ENCODE data around the gene COLEC12. TPM values are rescaled to one million over a fixed set of nuclear protein-coding genes. Genes with fewer than 3 reads are reported as not detected.

The COLEC12 gene
- total RNA-seq, 1 experiment from 2014 or later, result not detected

DNA sequence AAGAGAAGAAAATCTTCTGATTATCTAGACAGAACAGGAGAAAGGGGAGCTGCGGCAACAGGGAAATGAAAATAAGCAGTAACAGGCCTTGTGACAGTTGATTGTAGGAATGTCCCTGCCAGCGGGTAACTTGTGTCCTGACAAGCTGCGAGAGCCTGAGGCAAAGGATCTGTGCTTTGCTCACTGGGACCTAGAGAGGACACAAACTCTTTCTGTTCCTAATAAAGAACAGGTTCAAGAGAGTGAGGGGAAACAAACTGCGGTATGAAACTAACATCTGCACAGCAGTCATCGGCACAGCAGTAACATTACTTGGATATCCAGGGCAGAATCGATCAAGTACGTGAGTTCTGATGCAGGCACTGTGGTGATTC lies 128.9 kb downstream of the COLEC12 start:
- ChIA-PET RAD21 (ENCODE audit: low non-redundant PET in 1 of 2, low total read pairs in 2 of 2, uncharacterized antibody in 2 of 2, unreplicated experiment in 2 of 2) (no interaction called here), POLR2A (no interaction called here), CTCF (no interaction called here)
- TF ChIP-seq EGR1 (IDR thresholded peaks at IDR 0.05; ENCODE audit: low read depth) (no peak), SRF (IDR thresholded peaks at IDR 0.05; ENCODE audit: low read depth) (no peak), JUND (IDR thresholded peaks at IDR 0.05) (no peak), SIN3A (IDR thresholded peaks at IDR 0.05; ENCODE audit: low read depth) (no peak), POLR2A (IDR thresholded peaks at IDR 0.05; ENCODE audit: borderline replicate concordance, extremely low read depth, insufficient read depth, insufficient read length) (no peak), ELF1 (IDR thresholded peaks at IDR 0.05; ENCODE audit: borderline replicate concordance, low read depth) (no peak), SP1 (IDR thresholded peaks at IDR 0.05; ENCODE audit: low read depth) (no peak), YY1 (IDR thresholded peaks at IDR 0.05; ENCODE audit: extremely low read depth, insufficient replicate concordance, low read depth, low read length) (no peak)
- TF ChIP-seq, protein P1, sequence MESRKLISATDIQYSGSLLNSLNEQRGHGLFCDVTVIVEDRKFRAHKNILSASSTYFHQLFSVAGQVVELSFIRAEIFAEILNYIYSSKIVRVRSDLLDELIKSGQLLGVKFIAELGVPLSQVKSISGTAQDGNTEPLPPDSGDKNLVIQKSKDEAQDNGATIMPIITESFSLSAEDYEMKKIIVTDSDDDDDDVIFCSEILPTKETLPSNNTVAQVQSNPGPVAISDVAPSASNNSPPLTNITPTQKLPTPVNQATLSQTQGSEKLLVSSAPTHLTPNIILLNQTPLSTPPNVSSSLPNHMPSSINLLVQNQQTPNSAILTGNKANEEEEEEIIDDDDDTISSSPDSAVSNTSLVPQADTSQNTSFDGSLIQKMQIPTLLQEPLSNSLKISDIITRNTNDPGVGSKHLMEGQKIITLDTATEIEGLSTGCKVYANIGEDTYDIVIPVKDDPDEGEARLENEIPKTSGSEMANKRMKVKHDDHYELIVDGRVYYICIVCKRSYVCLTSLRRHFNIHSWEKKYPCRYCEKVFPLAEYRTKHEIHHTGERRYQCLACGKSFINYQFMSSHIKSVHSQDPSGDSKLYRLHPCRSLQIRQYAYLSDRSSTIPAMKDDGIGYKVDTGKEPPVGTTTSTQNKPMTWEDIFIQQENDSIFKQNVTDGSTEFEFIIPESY (IDR thresholded peaks at IDR 0.05; ENCODE audit: extremely low read depth, insufficient replicate concordance, low read length), result no peak
- Histone ChIP-seq H3K9ac (ENCODE audit: low read length) (no peak overlapping the region), H3K27ac (ENCODE audit: low read depth, low read length) (no peak overlapping the region), H2AFZ (ENCODE audit: low read depth, low read length, poor library complexity, severe bottlenecking) (no peak overlapping the region), H3K4me1 (ENCODE audit: control insufficient read depth in 1 of 2, insufficient read depth in 2 of 2, low read length in 2 of 2) (no peaks in the 10 kb centered on the region), H3K27me3 (ENCODE audit: insufficient read depth, low read length) (no peaks in the 10 kb centered on the region), H4K20me1 (ENCODE audit: insufficient read depth) (no peaks in the 10 kb centered on the region), H3K4me2 (ENCODE audit: low read length) (no peak overlapping the region), H3K9me2 (ENCODE audit: insufficient read depth) (no peaks in the 10 kb centered on the region), H3K36me3 (ENCODE audit: control insufficient read depth in 1 of 2, insufficient read depth in 2 of 2, low read length in 2 of 2) (no peaks in the 10 kb centered on the region), H3K9me3 (ENCODE audit: control insufficient read depth in 1 of 2, insufficient read depth in 1 of 2, low read depth in 1 of 2, low read length in 2 of 2) (no peaks in the 10 kb centered on the region), H3K79me2 (ENCODE audit: insufficient read depth, low read length) (no peaks in the 10 kb centered on the region), H3K4me3 (replicated peaks in 1 of 2; ENCODE audit: low read depth in 1 of 2, low read length in 2 of 2) (no peak overlapping the region)
- no peak for DNase-seq (ENCODE audit: low read depth, low spot score)
- BruUV-seq (replicated peaks), result no TSS peak
- no peak for ATAC-seq
- intact Hi-C loops (cut with micrococcal nuclease), result no loop called here

All from HCT116 (cell line).